GM12878 (cell line): ENCODE results near the gene DNAJC4. TPM values are rescaled to one million over a fixed set of nuclear protein-coding genes. Genes with fewer than 3 reads are reported as not detected.

Experiments
- ATAC-seq: fragments of 200-7000 bp; cut with Tn5 transposase; 3 replicates; pipeline ENCODE4 v1.9.1; 2020; ENCODE audit warnings: mild to moderate bottlenecking, moderate library complexity
- BruUV-seq: library from RNA; stranded (reverse); fragments of 400-500 nt; replicated peaks from 2 replicates; lab custom pipeline; 2021; lab: Mats Ljungman, UMichigan
- CTCF ChIA-PET: fragments of 300-600 bp; sonication (Branson Sonifier 250); formaldehyde crosslinking; extraction: SDS; loops from one replicate; lab custom pipeline; 2021; ENCODE audit warnings: inconsistent platforms; lab: Yijun Ruan, JAX
- POLR2A ChIA-PET: fragments of 350-600 bp; formaldehyde crosslinking; extraction: SDS; loops from one replicate; lab custom pipeline; 2021; ENCODE audit warnings: inconsistent platforms; lab: Charles Lee
- RAD21 ChIA-PET: fragments of 300-600 bp; sonication (Branson Sonifier 250); formaldehyde crosslinking; loops from one replicate; lab custom pipeline; 2023; ENCODE audit warnings: antibody characterized with exemption; ENCODE audit not compliant: unreplicated experiment; lab: Charles Lee
- SMC1A ChIA-PET: fragments of 300-600 bp; sonication (Branson Sonifier 250); formaldehyde crosslinking; loops from one replicate; lab custom pipeline; 2023; ENCODE audit not compliant: unreplicated experiment, uncharacterized antibody; lab: Charles Lee
- DNase-seq: peaks from one replicate; pipeline ENCODE4 v3.0.0-alpha.2; 2011; ENCODE audit warnings: low read depth, low spot score
- FAIRE-seq: peaks from 3 replicates; lab custom pipeline; 2011; peaks lifted over from hg19 to GRCh38; lab: Jason Lieb, UNC
- H2AFZ ChIP-seq: 2 replicates; pipeline ENCODE4 v1.6.0; 2011; ENCODE audit warnings: low read depth, low read length, control low read depth; ENCODE audit not compliant: control insufficient read depth
- H3K27ac ChIP-seq: 2 replicates; pipeline ENCODE4 v1.5.1; 2011; ENCODE audit warnings: control low read depth; ENCODE audit not compliant: control insufficient read depth, insufficient read depth
- H3K27me3 ChIP-seq, 2 experiments: replicated peaks in 1 of 2; 2 replicates each; pipeline versions ENCODE4 v1.6.0 to v1.6.1; 2011; ENCODE audit warnings: low read length in 1 of 2; ENCODE audit not compliant: control insufficient read depth in 2 of 2, insufficient read depth in 2 of 2
- H3K36me3 ChIP-seq, 2 experiments: 2 replicates each; pipeline ENCODE4 v1.5.1; 2011; ENCODE audit warnings: low read length in 1 of 2; ENCODE audit not compliant: control insufficient read depth in 2 of 2, insufficient read depth in 2 of 2
- H3K4me1 ChIP-seq: 2 replicates; pipeline ENCODE4 v1.6.1; 2011; ENCODE audit warnings: mild to moderate bottlenecking, low read length, moderate library complexity, mixed read lengths; ENCODE audit not compliant: control insufficient read depth, insufficient read depth
- H3K4me2 ChIP-seq: 2 replicates; pipeline ENCODE4 v1.6.0; 2011; ENCODE audit warnings: control low read depth; ENCODE audit not compliant: control insufficient read depth, insufficient read depth
- H3K4me3 ChIP-seq: fragments of 200-600 bp; sonication (generic); 2 replicates; pipeline ENCODE4 v1.5.1; 2016
- H3K79me2 ChIP-seq: 2 replicates; pipeline ENCODE4 v1.6.0; 2011; ENCODE audit warnings: low read length; ENCODE audit not compliant: control insufficient read depth, insufficient read depth
- H3K9ac ChIP-seq: 2 replicates; pipeline ENCODE4 v1.8.0; 2011; ENCODE audit warnings: low read length, control low read depth, mixed read lengths; ENCODE audit not compliant: control insufficient read depth, insufficient read depth
- H3K9me3 ChIP-seq: replicated peaks from 3 replicates; pipeline ENCODE4 v1.5.1; 2011; ENCODE audit warnings: mild to moderate bottlenecking, low read length; ENCODE audit not compliant: control insufficient read depth, insufficient read depth
- H4K20me1 ChIP-seq: 2 replicates; pipeline ENCODE4 v1.6.0; 2011; ENCODE audit not compliant: control insufficient read depth, insufficient read depth
- BACH1 ChIP-seq: fragments of 450-650 bp; IDR thresholded peaks from 2 replicates; pipeline ENCODE4 v1.6.1; 2017; ENCODE audit warnings: mild to moderate bottlenecking, borderline replicate concordance
- BMI1 ChIP-seq: fragments of 450-650 bp; IDR thresholded peaks from 2 replicates; pipeline ENCODE4 v1.6.1; 2016; ENCODE audit warnings: mild to moderate bottlenecking, moderate library complexity, borderline replicate concordance
- CREM ChIP-seq: IDR thresholded peaks from 2 replicates; pipeline ENCODE4 v1.6.1; 2014; ENCODE audit warnings: antibody characterized with exemption, low read depth
- EED ChIP-seq: sonication (generic); IDR thresholded peaks from 2 replicates; pipeline ENCODE4 v1.6.1; 2016; ENCODE audit warnings: antibody characterized with exemption, low read depth
- FOXK2 ChIP-seq: fragments of 450-650 bp; IDR thresholded peaks from 2 replicates; pipeline ENCODE4 v1.6.1; 2017; ENCODE audit warnings: mild to moderate bottlenecking, moderate library complexity
- HDAC6 ChIP-seq: fragments of 200-600 bp; sonication (generic); IDR thresholded peaks from one replicate; pipeline ENCODE4 v1.8.0; 2017; ENCODE audit warnings: antibody characterized with exemption; ENCODE audit not compliant: unreplicated experiment
- KLF5 ChIP-seq: fragments of 450-650 bp; IDR thresholded peaks from 2 replicates; pipeline ENCODE4 v1.6.1; 2014; ENCODE audit warnings: mild to moderate bottlenecking; ENCODE audit not compliant: partially characterized antibody
- MTA3 ChIP-seq: IDR thresholded peaks from 2 replicates; pipeline ENCODE4 v1.6.1; 2012; ENCODE audit warnings: low read length, inconsistent platforms, borderline replicate concordance
- PAX8 ChIP-seq: fragments of 450-650 bp; IDR thresholded peaks from 2 replicates; pipeline ENCODE4 v1.6.1; 2017; ENCODE audit warnings: mild to moderate bottlenecking, moderate library complexity
- SREBF2 ChIP-seq: IDR thresholded peaks from 2 replicates; pipeline ENCODE4 v1.6.1; 2012; ENCODE audit warnings: mild to moderate bottlenecking, low read length
- TCF7 ChIP-seq: IDR thresholded peaks from 2 replicates; pipeline ENCODE4 v1.6.1; 2014; ENCODE audit warnings: antibody characterized with exemption, borderline replicate concordance
- ZNF217 ChIP-seq: fragments of 450-650 bp; IDR thresholded peaks from 2 replicates; pipeline ENCODE4 v1.6.1; 2017; ENCODE audit warnings: antibody characterized with exemption, mild to moderate bottlenecking
- WGBS: methylation state at CpG from one replicate; pipeline ENCODE4 v1.1.6; 2016; ENCODE audit warnings: low lambda C conversion rate; ENCODE audit not compliant: insufficient replicate concordance, insufficient coverage; ENCODE audit errors: missing lambda C conversion rate; 5-methylcytosine and 5-hydroxymethylcytosine counted together
- in situ Hi-C: fragments of 300-500 bp; cut with MboI; formaldehyde crosslinking; loops from 9 replicates; pipeline ENCODE4 v1.14.3; 2018; ENCODE audit warnings: mixed read lengths
- intact Hi-C: fragments of 100-400 bp; cut with micrococcal nuclease; formaldehyde crosslinking; loops from one replicate; pipeline ENCODE4 v1.14.2; 2022; ENCODE audit not compliant: unreplicated experiment
- polyA plus RNA-seq, 11 experiments: library from polyadenylated mRNA; depleted of rRNA in 4 of 11; unstranded in 6 of 11; stranded (reverse) in 5 of 11; fragments of >200 nt; fragmentation: Nextera tagmentation in 4 of 11; fragmentation: Illumina TruSeq in 1 of 11; extraction: Ambion mirVana in 4 of 11; extraction: Trizol in 1 of 11; gene quantifications; 1 replicate in 1 of 11; 2 replicates in 10 of 11; pipeline versions ENCODE4 v1.2.1 to v1.2.3, GENCODE V29; 2011 to 2016; ENCODE audit warnings: inconsistent platforms in 2 of 11, missing spikeins in 2 of 11, low read depth in 1 of 11
- total RNA-seq, 4 experiments: library from RNA; depleted of rRNA in 3 of 4; stranded (reverse); fragments of >200 nt in 3 of 4; fragmentation: Illumina TruSeq in 1 of 4; extraction: Trizol in 1 of 4; gene quantifications; 2 replicates each; pipeline versions ENCODE4 v1.2.1 to v1.2.3, GENCODE V29; 2013 to 2021
- TF ChIP-seq, protein P1 (sequence below): fragments of 450-650 bp; conservative IDR thresholded peaks from 2 replicates; pipeline ENCODE4 v1.6.1; 2017; ENCODE audit warnings: mild to moderate bottlenecking, moderate library complexity
- TF ChIP-seq, protein P2 (sequence below): fragments of 450-650 bp; IDR thresholded peaks from 2 replicates; pipeline ENCODE4 v1.6.1; 2018; ENCODE audit warnings: borderline replicate concordance, mild to moderate bottlenecking; ENCODE audit not compliant: partially characterized antibody
- TF ChIP-seq, protein P3 (sequence below): fragments of 450-650 bp; formaldehyde crosslinking; IDR thresholded peaks from 2 replicates; pipeline ENCODE4 v1.4.0; 2020; ENCODE audit warnings: mild to moderate bottlenecking, moderate library complexity

The DNAJC4 gene
- total and polyA plus RNA-seq, 10 of the 15 experiments (the other 5 are each of a cell fraction or from before 2014, with no cell fraction given) = 3.7 to 64.9 (median 30.1) TPM

DNA sequence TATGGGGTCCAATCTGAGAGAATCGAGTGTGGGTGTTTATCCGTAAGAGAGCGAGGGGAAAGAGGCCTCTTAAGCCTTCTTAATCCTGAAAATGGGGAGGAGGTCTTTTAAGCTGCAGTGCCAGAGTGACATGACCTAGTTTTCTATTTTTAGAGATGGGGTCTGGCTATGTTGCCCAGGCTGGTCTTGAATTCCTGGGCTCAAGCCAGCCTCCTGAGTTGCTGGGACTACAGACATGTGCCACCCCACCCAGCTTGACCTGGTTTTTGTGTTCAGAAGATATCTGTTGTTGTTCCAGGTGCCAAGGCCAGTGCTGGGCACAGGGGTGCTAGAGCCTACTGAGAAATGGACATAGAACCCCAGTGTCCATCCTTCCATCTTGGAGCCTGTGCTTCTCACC, 52.7 kb downstream of the DNAJC4 start:
- TF ChIP-seq HDAC6 (no peak), ZNF217 (no peak), EED (no peak), BACH1 (no peak), SREBF2 (no peak), PAX8 (no peak), FOXK2 (no peak), KLF5 (no peak), BMI1 (no peak), MTA3 (no peak), TCF7 (no peak), CREM (no peak)
- TF ChIP-seq, protein P1, sequence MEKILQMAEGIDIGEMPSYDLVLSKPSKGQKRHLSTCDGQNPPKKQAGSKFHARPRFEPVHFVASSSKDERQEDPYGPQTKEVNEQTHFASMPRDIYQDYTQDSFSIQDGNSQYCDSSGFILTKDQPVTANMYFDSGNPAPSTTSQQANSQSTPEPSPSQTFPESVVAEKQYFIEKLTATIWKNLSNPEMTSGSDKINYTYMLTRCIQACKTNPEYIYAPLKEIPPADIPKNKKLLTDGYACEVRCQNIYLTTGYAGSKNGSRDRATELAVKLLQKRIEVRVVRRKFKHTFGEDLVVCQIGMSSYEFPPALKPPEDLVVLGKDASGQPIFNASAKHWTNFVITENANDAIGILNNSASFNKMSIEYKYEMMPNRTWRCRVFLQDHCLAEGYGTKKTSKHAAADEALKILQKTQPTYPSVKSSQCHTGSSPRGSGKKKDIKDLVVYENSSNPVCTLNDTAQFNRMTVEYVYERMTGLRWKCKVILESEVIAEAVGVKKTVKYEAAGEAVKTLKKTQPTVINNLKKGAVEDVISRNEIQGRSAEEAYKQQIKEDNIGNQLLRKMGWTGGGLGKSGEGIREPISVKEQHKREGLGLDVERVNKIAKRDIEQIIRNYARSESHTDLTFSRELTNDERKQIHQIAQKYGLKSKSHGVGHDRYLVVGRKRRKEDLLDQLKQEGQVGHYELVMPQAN = no peak
- TF ChIP-seq, protein P2, sequence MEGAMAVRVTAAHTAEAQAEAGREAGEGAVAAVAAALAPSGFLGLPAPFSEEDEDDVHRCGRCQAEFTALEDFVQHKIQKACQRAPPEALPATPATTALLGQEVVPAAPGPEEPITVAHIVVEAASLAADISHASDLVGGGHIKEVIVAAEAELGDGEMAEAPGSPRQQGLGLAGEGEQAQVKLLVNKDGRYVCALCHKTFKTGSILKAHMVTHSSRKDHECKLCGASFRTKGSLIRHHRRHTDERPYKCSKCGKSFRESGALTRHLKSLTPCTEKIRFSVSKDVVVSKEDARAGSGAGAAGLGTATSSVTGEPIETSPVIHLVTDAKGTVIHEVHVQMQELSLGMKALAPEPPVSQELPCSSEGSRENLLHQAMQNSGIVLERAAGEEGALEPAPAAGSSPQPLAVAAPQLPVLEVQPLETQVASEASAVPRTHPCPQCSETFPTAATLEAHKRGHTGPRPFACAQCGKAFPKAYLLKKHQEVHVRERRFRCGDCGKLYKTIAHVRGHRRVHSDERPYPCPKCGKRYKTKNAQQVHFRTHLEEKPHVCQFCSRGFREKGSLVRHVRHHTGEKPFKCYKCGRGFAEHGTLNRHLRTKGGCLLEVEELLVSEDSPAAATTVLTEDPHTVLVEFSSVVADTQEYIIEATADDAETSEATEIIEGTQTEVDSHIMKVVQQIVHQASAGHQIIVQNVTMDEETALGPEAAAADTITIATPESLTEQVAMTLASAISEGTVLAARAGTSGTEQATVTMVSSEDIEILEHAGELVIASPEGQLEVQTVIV = no peak
- TF ChIP-seq, protein P3, sequence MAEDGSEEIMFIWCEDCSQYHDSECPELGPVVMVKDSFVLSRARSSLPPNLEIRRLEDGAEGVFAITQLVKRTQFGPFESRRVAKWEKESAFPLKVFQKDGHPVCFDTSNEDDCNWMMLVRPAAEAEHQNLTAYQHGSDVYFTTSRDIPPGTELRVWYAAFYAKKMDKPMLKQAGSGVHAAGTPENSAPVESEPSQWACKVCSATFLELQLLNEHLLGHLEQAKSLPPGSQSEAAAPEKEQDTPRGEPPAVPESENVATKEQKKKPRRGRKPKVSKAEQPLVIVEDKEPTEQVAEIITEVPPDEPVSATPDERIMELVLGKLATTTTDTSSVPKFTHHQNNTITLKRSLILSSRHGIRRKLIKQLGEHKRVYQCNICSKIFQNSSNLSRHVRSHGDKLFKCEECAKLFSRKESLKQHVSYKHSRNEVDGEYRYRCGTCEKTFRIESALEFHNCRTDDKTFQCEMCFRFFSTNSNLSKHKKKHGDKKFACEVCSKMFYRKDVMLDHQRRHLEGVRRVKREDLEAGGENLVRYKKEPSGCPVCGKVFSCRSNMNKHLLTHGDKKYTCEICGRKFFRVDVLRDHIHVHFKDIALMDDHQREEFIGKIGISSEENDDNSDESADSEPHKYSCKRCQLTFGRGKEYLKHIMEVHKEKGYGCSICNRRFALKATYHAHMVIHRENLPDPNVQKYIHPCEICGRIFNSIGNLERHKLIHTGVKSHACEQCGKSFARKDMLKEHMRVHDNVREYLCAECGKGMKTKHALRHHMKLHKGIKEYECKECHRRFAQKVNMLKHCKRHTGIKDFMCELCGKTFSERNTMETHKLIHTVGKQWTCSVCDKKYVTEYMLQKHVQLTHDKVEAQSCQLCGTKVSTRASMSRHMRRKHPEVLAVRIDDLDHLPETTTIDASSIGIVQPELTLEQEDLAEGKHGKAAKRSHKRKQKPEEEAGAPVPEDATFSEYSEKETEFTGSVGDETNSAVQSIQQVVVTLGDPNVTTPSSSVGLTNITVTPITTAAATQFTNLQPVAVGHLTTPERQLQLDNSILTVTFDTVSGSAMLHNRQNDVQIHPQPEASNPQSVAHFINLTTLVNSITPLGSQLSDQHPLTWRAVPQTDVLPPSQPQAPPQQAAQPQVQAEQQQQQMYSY = no peak
- Histone ChIP-seq H3K4me1 (peaks cover 7% of the 10 kb centered on the region), H3K27me3 (no peaks in the 10 kb centered on the region), H3K27ac (no peak overlapping the region), H3K9ac (no peak overlapping the region), H3K36me3 (peaks cover 0 to 2% of the 10 kb centered on the region in 2 experiments; a peak in 2 of 4 replicates), H3K9me3 (no peaks in the 10 kb centered on the region), H3K4me2 (no peak overlapping the region), H4K20me1 (no peaks in the 10 kb centered on the region; the same call in 1 of the 2 replicates), H3K4me3 (0 out of 2 replicates have a peak overlapping the region, but pooled peaks have one; percentile 86), H3K79me2 (peaks cover 15% of the 10 kb centered on the region), H2AFZ (no peak overlapping the region)
- FAIRE-seq (no peak), ATAC-seq (no peak), DNase-seq (no peak)
- RAD21 ChIA-PET = interaction anchor here (0.7 to 2.7 kb wide), 5 partner anchors 12 to 72 kb away, joined by 3 to 10 read pairs (median 3); partner anchors contain the start of gene CATSPERZ
- in situ Hi-C loops (no loop called here), intact Hi-C loops (no loop called here)
- no TSS peak for BruUV-seq
- CTCF ChIA-PET = interaction anchor here (0.6 to 5.5 kb wide), 7 partner anchors 9 to 77 kb away, joined by 3 to 46 read pairs (median 4); partner anchors contain the start of genes CATSPERZ, ESRRA, FERMT3 and PLCB3
- POLR2A ChIA-PET = interaction anchor here (0.6 to 6.2 kb wide), 5 partner anchors 12 to 102 kb away, joined by 3 to 92 read pairs (median 9); partner anchors contain the start of genes FERMT3, PRDX5 and TRMT112
- SMC1A ChIA-PET = interaction anchor here (1.4 to 3.5 kb wide), 5 partner anchors 11 to 77 kb away, joined by 5 to 16 read pairs (median 7); partner anchors contain the start of genes CATSPERZ, FERMT3, PRDX5 and TRMT112
- WGBS = 100% methylated on average over 3 of the region's 3 CpGs
